ENCODE results near the gene GTF2H1.

The GTF2H1 gene

GRCh38 chr11:18321969-18322711 lies at the start of gene GTF2H1, which contains the start of gene HPS5:
Gene GTF2H1 (plus strand): TSS chr11:18322567. CDS start chr11:18333075, 10,508 bp downstream.
Gene HPS5 (minus strand): TSS chr11:18322140. CDS start chr11:18317858, 4,282 bp downstream.
- DNase-seq = peak; percentile 95 to 97

GRCh38 chr11:18277565-18278271 lies 44.6 kb upstream of the GTF2H1 start:
- no peak for DNase-seq

GRCh38 chr11:18280438-18281045 lies 41.8 kb upstream of the GTF2H1 start:
- DNase-seq = no peak

GRCh38 chr11:18282626-18283025 lies 39.7 kb upstream of the GTF2H1 start:
- no peak for DNase-seq

GRCh38 chr11:18285841-18286240 lies 36.5 kb upstream of the GTF2H1 start:
- DNase-seq = no peak

- DNase-seq = no peak
These were observed 33.5 kb upstream of the GTF2H1 start for GRCh38 chr11:18288911-18289310.

GRCh38 chr11:18294862-18295261 lies 27.5 kb upstream of the GTF2H1 start:
- DNase-seq = no peak

- no peak for DNase-seq
These were observed 27.1 kb upstream of the GTF2H1 start for GRCh38 chr11:18295316-18295715.

- no peak for DNase-seq
These were observed 22.6 kb upstream of the GTF2H1 start for GRCh38 chr11:18299721-18300120.

GRCh38 chr11:18304745-18305144 lies 17.6 kb upstream of the GTF2H1 start:
- DNase-seq = no peak

- no peak for DNase-seq
These were observed 14.8 kb upstream of the GTF2H1 start for GRCh38 chr11:18307461-18308139.

GRCh38 chr11:18308242-18308641 lies 14.1 kb upstream of the GTF2H1 start:
- DNase-seq = no peak

GRCh38 chr11:18309691-18310090 lies 12.7 kb upstream of the GTF2H1 start:
- no peak for DNase-seq

- no peak for DNase-seq
These were observed 11.5 kb upstream of the GTF2H1 start for GRCh38 chr11:18310800-18311340.

GRCh38 chr11:18312012-18312411 lies 10.4 kb upstream of the GTF2H1 start:
- no peak for DNase-seq

GRCh38 chr11:18312663-18313420 lies 9.5 kb upstream of the GTF2H1 start:
- no peak for DNase-seq

GRCh38 chr11:18313965-18314763 lies 8.2 kb upstream of the GTF2H1 start:
- DNase-seq = no peak

GRCh38 chr11:18314784-18315523 lies 7.4 kb upstream of the GTF2H1 start:
- no peak for DNase-seq

- no peak for DNase-seq
These were observed 6.5 kb upstream of the GTF2H1 start for GRCh38 chr11:18315893-18316292.

- no peak for DNase-seq
These were observed 4.8 kb upstream of the GTF2H1 start for GRCh38 chr11:18317551-18317950.

GRCh38 chr11:18319914-18320313 lies 2.5 kb upstream of the GTF2H1 start:
- no peak for DNase-seq
